GM12801 (cell line): ENCODE data around the gene UNC5A.

Experiments
- TF ChIP-seq, protein P1 (sequence below): IDR thresholded peaks from one replicate; pipeline ENCODE4 v1.5.1; 2011; ENCODE audit warnings: control low read depth; ENCODE audit not compliant: insufficient read length; ENCODE audit errors: extremely low read depth

The UNC5A gene

DNA sequence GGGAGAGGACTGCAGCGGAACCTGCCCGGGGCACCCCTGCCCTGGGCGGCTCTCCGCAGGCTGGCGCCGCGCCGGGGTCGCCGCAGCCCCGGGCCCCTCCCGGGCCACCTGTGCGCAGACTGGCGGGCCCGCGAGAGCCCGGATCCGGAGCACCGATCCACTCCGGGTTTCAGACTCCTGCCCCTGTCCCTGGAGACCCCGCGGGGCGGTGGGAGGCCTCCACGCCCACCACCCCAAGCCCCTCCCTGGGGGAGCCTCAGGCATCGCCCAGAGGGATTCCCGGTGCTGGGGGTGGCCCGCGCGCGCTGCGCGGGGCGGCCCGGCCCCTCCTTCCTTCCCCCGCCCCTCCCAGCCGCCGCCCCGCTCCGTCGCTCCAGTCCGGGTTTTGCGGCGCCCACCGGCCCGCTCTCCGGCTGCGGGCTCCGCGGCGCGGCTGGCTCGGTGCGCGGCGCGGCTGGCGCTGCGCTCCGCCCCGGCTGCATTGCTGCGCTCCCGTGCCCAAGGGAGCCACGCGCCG, at the start of gene UNC5A:
Gene UNC5A (plus strand): TSS at position 479 of the 517 bp plus-strand sequence. CDS start 192 bp downstream, outside the sequence.
- TF ChIP-seq, protein P1, sequence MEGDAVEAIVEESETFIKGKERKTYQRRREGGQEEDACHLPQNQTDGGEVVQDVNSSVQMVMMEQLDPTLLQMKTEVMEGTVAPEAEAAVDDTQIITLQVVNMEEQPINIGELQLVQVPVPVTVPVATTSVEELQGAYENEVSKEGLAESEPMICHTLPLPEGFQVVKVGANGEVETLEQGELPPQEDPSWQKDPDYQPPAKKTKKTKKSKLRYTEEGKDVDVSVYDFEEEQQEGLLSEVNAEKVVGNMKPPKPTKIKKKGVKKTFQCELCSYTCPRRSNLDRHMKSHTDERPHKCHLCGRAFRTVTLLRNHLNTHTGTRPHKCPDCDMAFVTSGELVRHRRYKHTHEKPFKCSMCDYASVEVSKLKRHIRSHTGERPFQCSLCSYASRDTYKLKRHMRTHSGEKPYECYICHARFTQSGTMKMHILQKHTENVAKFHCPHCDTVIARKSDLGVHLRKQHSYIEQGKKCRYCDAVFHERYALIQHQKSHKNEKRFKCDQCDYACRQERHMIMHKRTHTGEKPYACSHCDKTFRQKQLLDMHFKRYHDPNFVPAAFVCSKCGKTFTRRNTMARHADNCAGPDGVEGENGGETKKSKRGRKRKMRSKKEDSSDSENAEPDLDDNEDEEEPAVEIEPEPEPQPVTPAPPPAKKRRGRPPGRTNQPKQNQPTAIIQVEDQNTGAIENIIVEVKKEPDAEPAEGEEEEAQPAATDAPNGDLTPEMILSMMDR: no peak

DNA sequence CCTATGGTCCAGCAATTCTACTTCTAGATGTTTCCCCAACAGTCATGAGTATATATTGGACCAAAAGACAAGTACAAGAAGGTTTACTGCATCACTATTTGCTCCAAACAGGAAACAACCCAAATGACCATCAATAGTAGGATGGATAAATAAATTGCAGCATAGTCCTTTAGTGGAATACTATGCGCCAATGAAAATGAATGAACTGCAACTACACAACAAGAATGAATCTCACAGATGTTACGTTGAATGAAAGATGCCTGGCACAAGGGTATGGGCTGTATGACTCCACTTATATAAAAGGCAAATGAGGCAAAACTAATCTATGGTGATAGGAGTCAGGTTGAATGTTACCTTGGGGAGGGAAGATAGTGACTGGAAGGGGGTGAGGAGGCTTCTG, 48.6 kb upstream of the UNC5A start:
- TF ChIP-seq, protein P1: no peak

DNA sequence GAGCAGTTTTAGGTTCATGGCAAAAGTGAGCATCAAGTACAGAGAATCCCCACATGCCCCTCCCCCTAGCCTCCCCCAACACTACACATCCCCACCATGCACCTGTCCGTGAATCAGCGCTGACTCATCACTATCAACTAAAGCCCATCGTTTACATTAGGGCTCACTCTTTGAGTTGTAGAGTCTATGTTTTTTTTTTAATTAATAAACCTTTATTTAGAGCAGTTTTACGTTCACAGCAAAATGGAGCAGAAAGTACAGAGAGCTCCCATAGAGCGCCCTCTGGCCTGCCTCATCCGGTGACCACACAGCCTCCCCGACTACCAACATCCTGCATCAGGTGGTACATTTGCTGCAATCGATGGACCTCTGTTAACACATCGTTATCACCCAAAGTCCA, 47.9 kb upstream of the UNC5A start:
- TF ChIP-seq, protein P1: no peak

DNA sequence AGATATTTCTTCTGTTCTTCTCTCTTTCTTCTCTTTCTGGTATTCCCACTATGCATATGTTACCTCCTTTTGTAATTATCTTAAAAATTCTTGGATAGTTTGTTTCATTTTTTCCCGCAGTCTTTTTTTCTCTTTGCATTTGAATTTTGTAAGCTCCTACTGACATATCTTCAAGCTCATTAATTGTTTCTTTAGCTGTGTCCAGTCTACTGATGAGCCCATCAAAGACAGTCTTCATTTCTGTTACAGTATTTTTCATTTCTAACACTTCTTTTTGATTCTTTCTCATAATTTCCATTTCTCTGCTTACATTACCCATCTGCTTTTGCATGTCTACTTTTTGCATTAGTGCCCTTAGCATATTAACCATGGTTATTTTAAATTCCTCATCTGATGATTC, 44.7 kb upstream of the UNC5A start:
- TF ChIP-seq, protein P1: no peak

DNA sequence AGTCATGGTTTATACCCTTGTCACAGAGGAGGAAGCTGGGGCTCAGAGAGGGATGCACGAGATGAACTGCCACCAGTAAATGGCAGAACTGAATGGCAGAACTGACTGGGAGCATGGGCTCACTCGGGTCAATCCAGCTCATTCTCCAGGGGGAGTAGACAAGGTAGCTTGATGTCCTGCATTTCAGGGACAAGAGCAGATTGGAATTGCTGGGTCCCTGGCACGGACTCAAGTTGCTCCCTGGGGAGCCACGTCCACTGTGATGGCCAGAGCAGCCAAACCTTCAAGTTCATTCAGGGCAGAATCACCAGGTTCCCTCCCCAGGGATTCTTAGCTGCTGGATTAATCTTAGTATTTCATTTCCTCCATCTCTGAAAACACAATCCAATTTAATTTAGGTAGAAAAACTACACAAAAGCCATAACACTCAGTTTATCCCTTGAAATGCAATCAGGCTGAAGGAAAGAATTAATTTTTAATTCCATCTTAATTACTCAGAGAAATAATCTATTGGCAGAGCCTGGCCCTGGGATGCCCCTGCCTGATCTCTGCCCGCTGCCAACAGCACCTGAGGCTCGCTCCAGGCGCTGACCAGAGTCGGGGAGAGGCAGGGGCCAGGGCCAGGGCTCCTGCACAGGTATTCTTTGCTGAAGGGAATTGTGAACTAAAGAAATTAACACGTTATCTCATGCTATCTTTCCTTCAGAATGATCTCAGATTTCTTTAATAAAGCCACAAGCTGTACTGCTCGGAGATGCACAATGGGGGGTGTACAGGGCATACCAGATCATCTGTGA, 42.0 kb upstream of the UNC5A start:
- TF ChIP-seq, protein P1: no peak

DNA sequence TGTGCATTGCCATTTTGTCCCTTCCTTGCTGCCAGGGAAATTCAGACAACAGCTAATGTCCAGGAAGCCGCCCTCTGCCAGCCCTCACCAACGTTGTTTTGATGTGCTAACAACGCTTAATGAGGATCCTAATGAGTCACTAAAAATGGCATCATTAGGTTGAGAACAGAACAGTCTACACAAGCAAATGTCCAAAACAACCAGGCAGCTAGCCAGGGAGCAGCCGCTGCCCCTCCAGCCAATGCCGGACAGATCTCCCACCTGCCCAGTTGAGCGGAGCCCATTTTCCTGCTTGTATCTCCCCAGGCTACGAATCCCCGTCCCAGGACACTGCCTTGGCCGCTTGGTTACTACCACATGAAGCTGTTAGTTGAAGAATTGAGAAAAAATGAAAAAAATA, 40.4 kb upstream of the UNC5A start:
- TF ChIP-seq, protein P1: no peak

DNA sequence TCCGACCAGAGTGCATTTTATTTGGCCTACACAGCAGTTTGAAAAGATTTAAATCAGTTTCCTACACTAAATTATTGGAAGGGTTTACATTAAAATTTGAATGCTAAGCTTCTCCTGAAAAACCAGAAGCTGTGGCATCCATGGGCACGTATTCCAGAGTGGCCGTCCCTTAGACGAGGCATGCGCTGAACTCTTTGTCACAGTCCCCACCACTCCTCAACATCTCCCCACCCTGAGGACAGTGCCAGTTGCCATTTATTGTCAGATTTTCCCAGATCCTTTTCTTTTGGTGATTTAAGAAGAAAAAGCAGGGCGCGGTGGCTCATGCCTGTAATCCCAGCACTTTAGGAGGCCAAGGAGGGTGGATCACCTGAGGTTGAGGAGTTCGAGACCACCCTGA, 39.9 kb upstream of the UNC5A start:
- TF ChIP-seq, protein P1: no peak
